ENCODE measurements around the gene PXT1. TPM values are rescaled to one million over a fixed set of nuclear protein-coding genes. Genes with fewer than 3 reads are reported as not detected.

The PXT1 gene
- total and polyA plus RNA-seq, 9 of the 15 experiments (the other 6 are each of a cell fraction or from before 2014, with no cell fraction given): 0.09 to 0.11 (median 0.10) TPM; not detected in 5

DNA sequence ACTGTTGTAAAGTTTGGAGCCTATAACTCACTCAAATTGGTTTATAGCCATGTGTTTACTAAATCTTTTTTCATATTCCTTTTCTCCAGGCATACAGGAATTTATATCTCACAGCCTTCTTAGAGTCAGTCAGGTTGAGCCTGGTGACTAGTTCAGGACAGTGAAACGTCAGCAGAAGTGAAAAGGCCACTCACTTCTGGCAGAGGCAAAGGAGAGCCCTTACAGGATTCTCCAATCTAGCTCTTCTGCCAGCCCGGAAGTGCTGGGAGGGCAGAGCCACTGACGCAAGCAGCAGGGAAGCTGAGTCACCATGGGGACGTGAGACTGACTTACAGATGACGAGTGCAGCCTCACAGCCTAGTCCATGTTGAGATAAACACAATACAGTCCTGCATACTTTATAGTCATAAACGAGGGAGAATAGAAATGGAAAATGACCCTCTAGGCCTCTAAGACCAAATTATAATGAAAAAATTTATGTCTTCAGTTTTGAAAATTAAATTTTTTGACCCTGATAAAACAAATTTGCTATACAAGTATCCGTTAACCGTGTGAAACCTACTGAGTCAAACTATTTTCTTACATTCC is 1.3 kb downstream of the PXT1 start (continued):
- TF ChIP-seq ZNF212 (CRISPR knock-in tag; IDR thresholded peaks at IDR 0.05): no peak
- TF ChIP-seq, protein P1, sequence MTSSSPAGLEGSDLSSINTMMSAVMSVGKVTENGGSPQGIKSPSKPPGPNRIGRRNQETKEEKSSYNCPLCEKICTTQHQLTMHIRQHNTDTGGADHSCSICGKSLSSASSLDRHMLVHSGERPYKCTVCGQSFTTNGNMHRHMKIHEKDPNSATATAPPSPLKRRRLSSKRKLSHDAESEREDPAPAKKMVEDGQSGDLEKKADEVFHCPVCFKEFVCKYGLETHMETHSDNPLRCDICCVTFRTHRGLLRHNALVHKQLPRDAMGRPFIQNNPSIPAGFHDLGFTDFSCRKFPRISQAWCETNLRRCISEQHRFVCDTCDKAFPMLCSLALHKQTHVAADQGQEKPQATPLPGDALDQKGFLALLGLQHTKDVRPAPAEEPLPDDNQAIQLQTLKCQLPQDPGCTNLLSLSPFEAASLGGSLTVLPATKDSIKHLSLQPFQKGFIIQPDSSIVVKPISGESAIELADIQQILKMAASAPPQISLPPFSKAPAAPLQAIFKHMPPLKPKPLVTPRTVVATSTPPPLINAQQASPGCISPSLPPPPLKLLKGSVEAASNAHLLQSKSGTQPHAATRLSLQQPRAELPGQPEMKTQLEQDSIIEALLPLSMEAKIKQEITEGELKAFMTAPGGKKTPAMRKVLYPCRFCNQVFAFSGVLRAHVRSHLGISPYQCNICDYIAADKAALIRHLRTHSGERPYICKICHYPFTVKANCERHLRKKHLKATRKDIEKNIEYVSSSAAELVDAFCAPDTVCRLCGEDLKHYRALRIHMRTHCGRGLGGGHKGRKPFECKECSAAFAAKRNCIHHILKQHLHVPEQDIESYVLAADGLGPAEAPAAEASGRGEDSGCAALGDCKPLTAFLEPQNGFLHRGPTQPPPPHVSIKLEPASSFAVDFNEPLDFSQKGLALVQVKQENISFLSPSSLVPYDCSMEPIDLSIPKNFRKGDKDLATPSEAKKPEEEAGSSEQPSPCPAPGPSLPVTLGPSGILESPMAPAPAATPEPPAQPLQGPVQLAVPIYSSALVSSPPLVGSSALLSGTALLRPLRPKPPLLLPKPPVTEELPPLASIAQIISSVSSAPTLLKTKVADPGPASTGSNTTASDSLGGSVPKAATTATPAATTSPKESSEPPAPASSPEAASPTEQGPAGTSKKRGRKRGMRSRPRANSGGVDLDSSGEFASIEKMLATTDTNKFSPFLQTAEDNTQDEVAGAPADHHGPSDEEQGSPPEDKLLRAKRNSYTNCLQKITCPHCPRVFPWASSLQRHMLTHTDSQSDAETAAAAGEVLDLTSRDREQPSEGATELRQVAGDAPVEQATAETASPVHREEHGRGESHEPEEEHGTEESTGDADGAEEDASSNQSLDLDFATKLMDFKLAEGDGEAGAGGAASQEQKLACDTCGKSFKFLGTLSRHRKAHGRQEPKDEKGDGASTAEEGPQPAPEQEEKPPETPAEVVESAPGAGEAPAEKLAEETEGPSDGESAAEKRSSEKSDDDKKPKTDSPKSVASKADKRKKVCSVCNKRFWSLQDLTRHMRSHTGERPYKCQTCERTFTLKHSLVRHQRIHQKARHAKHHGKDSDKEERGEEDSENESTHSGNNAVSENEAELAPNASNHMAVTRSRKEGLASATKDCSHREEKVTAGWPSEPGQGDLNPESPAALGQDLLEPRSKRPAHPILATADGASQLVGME (CRISPR knock-in tag; IDR thresholded peaks at IDR 0.05): no peak
- TF ChIP-seq IRF2 (CRISPR knock-in tag; IDR thresholded peaks at IDR 0.05): no peak
- TF ChIP-seq PYGO2 (tag; IDR thresholded peaks at IDR 0.05): no peak
- no peak; the same call in 1 of the 2 replicates for TF ChIP-seq TCF3 (CRISPR knock-in tag; IDR thresholded peaks at IDR 0.05)
- TF ChIP-seq, protein P2, sequence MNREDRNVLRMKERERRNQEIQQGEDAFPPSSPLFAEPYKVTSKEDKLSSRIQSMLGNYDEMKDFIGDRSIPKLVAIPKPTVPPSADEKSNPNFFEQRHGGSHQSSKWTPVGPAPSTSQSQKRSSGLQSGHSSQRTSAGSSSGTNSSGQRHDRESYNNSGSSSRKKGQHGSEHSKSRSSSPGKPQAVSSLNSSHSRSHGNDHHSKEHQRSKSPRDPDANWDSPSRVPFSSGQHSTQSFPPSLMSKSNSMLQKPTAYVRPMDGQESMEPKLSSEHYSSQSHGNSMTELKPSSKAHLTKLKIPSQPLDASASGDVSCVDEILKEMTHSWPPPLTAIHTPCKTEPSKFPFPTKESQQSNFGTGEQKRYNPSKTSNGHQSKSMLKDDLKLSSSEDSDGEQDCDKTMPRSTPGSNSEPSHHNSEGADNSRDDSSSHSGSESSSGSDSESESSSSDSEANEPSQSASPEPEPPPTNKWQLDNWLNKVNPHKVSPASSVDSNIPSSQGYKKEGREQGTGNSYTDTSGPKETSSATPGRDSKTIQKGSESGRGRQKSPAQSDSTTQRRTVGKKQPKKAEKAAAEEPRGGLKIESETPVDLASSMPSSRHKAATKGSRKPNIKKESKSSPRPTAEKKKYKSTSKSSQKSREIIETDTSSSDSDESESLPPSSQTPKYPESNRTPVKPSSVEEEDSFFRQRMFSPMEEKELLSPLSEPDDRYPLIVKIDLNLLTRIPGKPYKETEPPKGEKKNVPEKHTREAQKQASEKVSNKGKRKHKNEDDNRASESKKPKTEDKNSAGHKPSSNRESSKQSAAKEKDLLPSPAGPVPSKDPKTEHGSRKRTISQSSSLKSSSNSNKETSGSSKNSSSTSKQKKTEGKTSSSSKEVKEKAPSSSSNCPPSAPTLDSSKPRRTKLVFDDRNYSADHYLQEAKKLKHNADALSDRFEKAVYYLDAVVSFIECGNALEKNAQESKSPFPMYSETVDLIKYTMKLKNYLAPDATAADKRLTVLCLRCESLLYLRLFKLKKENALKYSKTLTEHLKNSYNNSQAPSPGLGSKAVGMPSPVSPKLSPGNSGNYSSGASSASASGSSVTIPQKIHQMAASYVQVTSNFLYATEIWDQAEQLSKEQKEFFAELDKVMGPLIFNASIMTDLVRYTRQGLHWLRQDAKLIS (CRISPR knock-in tag; IDR thresholded peaks at IDR 0.05): 0 out of 2 replicates have a peak, but pooled peaks have one; percentile 50
- TF ChIP-seq MEF2A (IDR thresholded peaks at IDR 0.05; ENCODE audit: control insufficient read depth, low read depth, low read length): no peak
- no peak for TF ChIP-seq ZNF76 (CRISPR knock-in tag; IDR thresholded peaks at IDR 0.05; ENCODE audit: borderline replicate concordance)
- no peak for TF ChIP-seq ZNF354B (CRISPR knock-in tag; IDR thresholded peaks at IDR 0.05)
- no peak for TF ChIP-seq YBX1 (IDR thresholded peaks at IDR 0.05)
- no peak for TF ChIP-seq ZKSCAN1 (IDR thresholded peaks at IDR 0.05; ENCODE audit: low read depth, low read length)
- no peak for TF ChIP-seq ZSCAN29 (IDR thresholded peaks at IDR 0.05)
- no peak for TF ChIP-seq PTBP1 (IDR thresholded peaks at IDR 0.05; ENCODE audit: low read depth, low read length)
- no peak for TF ChIP-seq KDM1A (IDR thresholded peaks at IDR 0.05)
- TF ChIP-seq SRSF1 (IDR thresholded peaks at IDR 0.05; ENCODE audit: low read depth, low read length): no peak
- peak; percentile 90 for TF ChIP-seq NCOA1 (IDR thresholded peaks at IDR 0.05; ENCODE audit: low read depth)
- no peak; the same call in 1 of the 2 replicates for TF ChIP-seq TEAD4 (IDR thresholded peaks at IDR 0.05; ENCODE audit: low read length)
- no peak for TF ChIP-seq TEAD4 (CRISPR knock-in tag; IDR thresholded peaks at IDR 0.05; ENCODE audit: borderline replicate concordance)
- no peak for TF ChIP-seq MIER1 (IDR thresholded peaks at IDR 0.05; ENCODE audit: low read depth)
- TF ChIP-seq ZNF778 (CRISPR knock-in tag; IDR thresholded peaks at IDR 0.05): no peak
- TF ChIP-seq ZNF121 (CRISPR knock-in tag; conservative IDR thresholded peaks at IDR 0.05): no peak
